HG02588 (cell line): ENCODE data around the gene CPXM2.

Source experiments
- ATAC-seq: cut with Tn5 transposase; IDR thresholded peaks from one replicate; pipeline ENCODE4 v1.9.1; 2021; ENCODE audit warnings: mild to moderate bottlenecking, moderate library complexity; ENCODE audit not compliant: unreplicated experiment

CPXM2 gene

GRCh38 chr10:123778719-123779517 is 112.7 kb downstream of the CPXM2 start:
- no peak for ATAC-seq

- ATAC-seq: no peak
These were observed 113.7 kb downstream of the CPXM2 start for GRCh38 chr10:123777881-123778280.

GRCh38 chr10:123774132-123774742 is 117.4 kb downstream of the CPXM2 start:
- no peak for ATAC-seq

- ATAC-seq: no peak
These were observed 118.7 kb downstream of the CPXM2 start for GRCh38 chr10:123772645-123773508.

GRCh38 chr10:123771877-123772644 is 119.5 kb downstream of the CPXM2 start:
- ATAC-seq: no peak

- ATAC-seq: no peak
These were observed 122.0 kb downstream of the CPXM2 start for GRCh38 chr10:123769647-123770046.

GRCh38 chr10:123766761-123767160 is 124.8 kb downstream of the CPXM2 start:
- no peak for ATAC-seq

- no peak for ATAC-seq
These were observed 125.6 kb downstream of the CPXM2 start for GRCh38 chr10:123766012-123766411.

- no peak for ATAC-seq
These were observed 129.9 kb downstream of the CPXM2 start for GRCh38 chr10:123761666-123762230.

GRCh38 chr10:123761038-123761428 is 130.6 kb downstream of the CPXM2 start:
- ATAC-seq: no peak

GRCh38 chr10:123760356-123761037 is 131.1 kb downstream of the CPXM2 start:
- no peak for ATAC-seq

GRCh38 chr10:123759501-123760031 is 132.0 kb downstream of the CPXM2 start:
- ATAC-seq: no peak

GRCh38 chr10:123759041-123759440 is 132.6 kb downstream of the CPXM2 start:
- ATAC-seq: no peak

GRCh38 chr10:123757853-123758252 is 133.8 kb downstream of the CPXM2 start:
- no peak for ATAC-seq

GRCh38 chr10:123755061-123755460 is 136.5 kb downstream of the CPXM2 start:
- no peak for ATAC-seq

- no peak for ATAC-seq
These were observed 137.5 kb downstream of the CPXM2 start for GRCh38 chr10:123754123-123754522.

- no peak for ATAC-seq
These were observed 140.1 kb downstream of the CPXM2 start for GRCh38 chr10:123751342-123752134.

- ATAC-seq: no peak
These were observed 140.7 kb downstream of the CPXM2 start for GRCh38 chr10:123750901-123751300.

- no peak for ATAC-seq
These were observed 142.9 kb downstream of the CPXM2 start for GRCh38 chr10:123748711-123749110.
